ENCODE measurements around the gene CHST4.

- TF ChIP-seq POLR2A (IDR thresholded peaks at IDR 0.05), result no peak
- TF ChIP-seq, protein P1, sequence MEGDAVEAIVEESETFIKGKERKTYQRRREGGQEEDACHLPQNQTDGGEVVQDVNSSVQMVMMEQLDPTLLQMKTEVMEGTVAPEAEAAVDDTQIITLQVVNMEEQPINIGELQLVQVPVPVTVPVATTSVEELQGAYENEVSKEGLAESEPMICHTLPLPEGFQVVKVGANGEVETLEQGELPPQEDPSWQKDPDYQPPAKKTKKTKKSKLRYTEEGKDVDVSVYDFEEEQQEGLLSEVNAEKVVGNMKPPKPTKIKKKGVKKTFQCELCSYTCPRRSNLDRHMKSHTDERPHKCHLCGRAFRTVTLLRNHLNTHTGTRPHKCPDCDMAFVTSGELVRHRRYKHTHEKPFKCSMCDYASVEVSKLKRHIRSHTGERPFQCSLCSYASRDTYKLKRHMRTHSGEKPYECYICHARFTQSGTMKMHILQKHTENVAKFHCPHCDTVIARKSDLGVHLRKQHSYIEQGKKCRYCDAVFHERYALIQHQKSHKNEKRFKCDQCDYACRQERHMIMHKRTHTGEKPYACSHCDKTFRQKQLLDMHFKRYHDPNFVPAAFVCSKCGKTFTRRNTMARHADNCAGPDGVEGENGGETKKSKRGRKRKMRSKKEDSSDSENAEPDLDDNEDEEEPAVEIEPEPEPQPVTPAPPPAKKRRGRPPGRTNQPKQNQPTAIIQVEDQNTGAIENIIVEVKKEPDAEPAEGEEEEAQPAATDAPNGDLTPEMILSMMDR (IDR thresholded peaks at IDR 0.05), result no peak
Measured at GRCh38 chr16:71567931-71568330, 41.7 kb downstream of the CHST4 start.
